Chondrocyte (in vitro differentiated cells): Measurements from ENCODE around the gene LRMDA. TPM values are rescaled to one million over a fixed set of nuclear protein-coding genes. Genes with fewer than 3 reads are reported as not detected.

ENCODE experiments used
- DNase-seq: peaks from one replicate; pipeline ENCODE4 v3.0.0; 2021; ENCODE audit warnings: mixed read lengths, low spot score
- H3K27ac Mint-ChIP-seq: one replicate; pipeline ENCODE4 v1.8.0; 2021; ENCODE audit warnings: mild to moderate bottlenecking, moderate library complexity, mixed read lengths; ENCODE audit not compliant: unreplicated experiment
- H3K27me3 Mint-ChIP-seq: 2 replicates; pipeline ENCODE4 v1.8.0; 2021; ENCODE audit warnings: low read depth, mixed read lengths
- H3K36me3 Mint-ChIP-seq: 2 replicates; pipeline ENCODE4 v1.8.0; 2021; ENCODE audit warnings: low read depth, mixed read lengths
- H3K4me1 Mint-ChIP-seq: 2 replicates; pipeline ENCODE4 v1.8.0; 2021; ENCODE audit warnings: low read depth, mild to moderate bottlenecking, mixed read lengths
- H3K4me3 Mint-ChIP-seq: one replicate; pipeline ENCODE4 v1.8.0; 2021; ENCODE audit warnings: mild to moderate bottlenecking, moderate library complexity, mixed read lengths; ENCODE audit not compliant: unreplicated experiment
- H3K9me3 Mint-ChIP-seq: 2 replicates; pipeline ENCODE4 v1.8.0; 2021; ENCODE audit warnings: low read depth, mixed read lengths
- CTCF ChIP-seq: fragments of 200-600 bp; sonication (generic); IDR thresholded peaks from 2 replicates; pipeline ENCODE4 v1.5.0; 2021; ENCODE audit warnings: antibody characterized with exemption, mild to moderate bottlenecking, moderate library complexity
- total RNA-seq: library from RNA; stranded (reverse); gene quantifications from 3 replicates; pipeline ENCODE4 v1.2.1, GENCODE V29; 2021

Gene LRMDA
- total RNA-seq, 1 donor from 2014 or later = 2.8 TPM

- no peak for TF ChIP-seq CTCF
- DNase-seq = no peak
- Mint-ChIP-seq H3K4me1 (peaks cover 28% of the 10 kb centered on the region), H3K4me3 (no peak overlapping the region), H3K36me3 (no peaks in the 10 kb centered on the region), H3K27me3 (no peaks in the 10 kb centered on the region), H3K27ac (no peak overlapping the region), H3K9me3 (no peaks in the 10 kb centered on the region)
These were observed 1122.0 kb downstream of the LRMDA start for GRCh38 chr10:76553263-76554032.

DNA sequence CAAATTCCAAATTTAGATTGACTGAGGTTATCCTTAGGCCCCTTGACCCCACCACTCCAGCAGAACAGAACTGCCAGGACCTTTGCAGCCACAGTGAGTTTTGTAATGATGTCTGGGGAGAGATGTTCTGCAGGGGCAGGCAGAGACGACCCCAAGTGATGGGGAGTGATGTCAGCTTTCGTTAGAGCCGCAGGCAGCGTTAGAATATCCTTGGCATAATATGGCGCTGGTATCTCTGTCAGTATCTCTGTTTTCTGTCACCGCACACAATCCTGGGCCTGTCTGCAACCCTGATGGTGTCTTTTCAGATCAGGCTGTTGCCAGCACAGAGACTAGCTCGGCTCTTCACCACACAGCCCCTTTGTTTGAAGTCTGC lies 1122.6 kb downstream of the LRMDA start:
- Mint-ChIP-seq H3K36me3 (no peaks in the 10 kb centered on the region), H3K27ac (no peak overlapping the region), H3K27me3 (no peaks in the 10 kb centered on the region), H3K4me3 (no peak overlapping the region), H3K4me1 (peaks cover 32% of the 10 kb centered on the region), H3K9me3 (no peaks in the 10 kb centered on the region)
- no peak for DNase-seq
- no peak for TF ChIP-seq CTCF

DNA sequence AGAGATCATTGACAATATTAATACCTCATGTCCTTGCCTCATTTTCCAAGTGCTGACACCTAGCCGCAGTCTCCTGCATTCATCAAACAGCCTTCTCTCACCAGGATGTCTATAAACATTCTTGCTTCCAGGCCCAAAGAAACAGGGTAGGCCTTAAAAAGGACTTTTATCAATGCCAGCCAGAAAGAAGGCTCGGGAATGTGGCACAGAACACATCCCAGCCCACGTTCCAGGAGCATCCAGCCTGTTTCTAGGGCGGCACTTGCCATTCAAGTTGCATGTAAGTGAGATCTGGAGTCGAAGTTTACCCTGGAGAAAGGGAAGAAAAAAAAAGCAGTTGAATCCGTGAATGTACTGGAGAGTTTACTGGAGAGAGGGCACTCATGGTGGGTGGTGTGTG lies 1123.1 kb downstream of the LRMDA start:
- Mint-ChIP-seq H3K27ac (no peak overlapping the region), H3K27me3 (no peaks in the 10 kb centered on the region), H3K36me3 (no peaks in the 10 kb centered on the region), H3K4me1 (peaks cover 36% of the 10 kb centered on the region), H3K9me3 (no peaks in the 10 kb centered on the region), H3K4me3 (no peak overlapping the region)
- no peak for TF ChIP-seq CTCF
- DNase-seq = no peak

GRCh38 chr10:76555067-76555670 lies 1123.7 kb downstream of the LRMDA start:
- DNase-seq = no peak
- no peaks in the 10 kb centered on the region for H3K27me3 Mint-ChIP-seq
- H3K27ac Mint-ChIP-seq = no peak overlapping the region
- H3K36me3 Mint-ChIP-seq = no peaks in the 10 kb centered on the region
- no peak for TF ChIP-seq CTCF
- H3K4me3 Mint-ChIP-seq = no peak overlapping the region
- no peaks in the 10 kb centered on the region for H3K9me3 Mint-ChIP-seq
- H3K4me1 Mint-ChIP-seq = peaks cover 43% of the 10 kb centered on the region

GRCh38 chr10:76557366-76557765 lies 1125.9 kb downstream of the LRMDA start:
- peaks cover 47% of the 10 kb centered on the region for H3K4me1 Mint-ChIP-seq
- no peaks in the 10 kb centered on the region for H3K36me3 Mint-ChIP-seq
- no peak overlapping the region for H3K4me3 Mint-ChIP-seq
- TF ChIP-seq CTCF = no peak
- no peak for DNase-seq
- no peak overlapping the region for H3K27ac Mint-ChIP-seq
- no peaks in the 10 kb centered on the region for H3K9me3 Mint-ChIP-seq
- no peaks in the 10 kb centered on the region for H3K27me3 Mint-ChIP-seq
